Panc1 (cell line): ENCODE measurements around the gene UBASH3A.

Experiments
- CTCF ChIP-seq: fragments of 450-650 bp; IDR thresholded peaks from 2 replicates; pipeline ENCODE4 v1.5.1; 2017; ENCODE audit warnings: mild to moderate bottlenecking
- POLR2AphosphoS5 ChIP-seq: IDR thresholded peaks from 2 replicates; pipeline ENCODE4 v1.6.1; 2012; ENCODE audit warnings: mild to moderate bottlenecking, low read depth, low read length, moderate library complexity
- SIN3A ChIP-seq: IDR thresholded peaks from 2 replicates; pipeline ENCODE4 v1.6.1; 2012; ENCODE audit warnings: low read depth, mild to moderate bottlenecking, low read length, moderate library complexity, borderline replicate concordance; ENCODE audit not compliant: insufficient read depth
- TCF7L2 ChIP-seq: IDR thresholded peaks from 2 replicates; pipeline ENCODE4 v1.6.1; 2011; ENCODE audit warnings: mild to moderate bottlenecking, low read depth, low read length, inconsistent platforms
- TF ChIP-seq, protein P1 (sequence below), 2 experiments: IDR thresholded peaks; 2 replicates each; pipeline ENCODE4 v1.6.1; 2011 to 2012; ENCODE audit warnings: low read depth in 2 of 2, control low read depth in 1 of 2, low read length in 1 of 2, mild to moderate bottlenecking in 1 of 2, moderate library complexity in 1 of 2; ENCODE audit not compliant: insufficient read depth in 1 of 2

DNA sequence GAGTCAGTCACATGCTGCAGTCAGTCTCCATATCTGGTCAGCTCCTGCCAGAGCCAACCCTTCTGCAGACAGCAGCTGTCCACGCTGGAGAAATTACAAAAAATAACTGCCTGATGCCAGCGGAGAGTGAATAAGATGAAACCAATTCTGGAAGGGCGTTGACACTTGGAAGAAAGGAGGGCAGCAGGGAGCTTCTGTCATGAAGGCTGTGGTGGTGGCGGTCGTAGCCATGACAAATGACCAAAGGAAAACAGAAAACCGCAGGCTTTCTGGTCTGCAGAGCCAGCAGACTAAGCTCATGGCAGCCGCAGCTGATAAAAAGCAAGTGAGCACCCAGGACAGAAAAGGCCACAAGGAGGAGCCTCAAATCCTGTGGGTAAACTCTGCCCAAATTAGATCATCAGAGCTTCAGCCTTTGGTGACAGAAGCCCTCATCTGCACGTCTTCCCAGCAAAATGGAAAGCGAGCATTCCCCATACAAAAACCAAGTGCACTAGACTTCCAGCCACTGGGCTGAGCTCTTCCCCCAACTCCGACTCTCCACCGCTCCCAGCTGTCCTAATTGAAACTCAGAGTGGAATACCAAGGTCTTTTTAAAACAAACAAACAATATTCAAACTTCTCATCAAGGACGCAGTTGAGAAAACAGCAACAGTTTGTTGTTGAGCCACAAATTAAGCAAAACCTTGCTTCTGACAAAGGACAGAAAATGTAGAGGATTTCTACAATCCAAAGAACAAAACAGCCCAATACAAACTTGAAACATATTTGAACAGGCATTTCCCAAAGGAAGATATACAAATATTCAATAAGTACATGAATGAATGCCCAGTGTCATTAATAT, 63.7 kb downstream of the UBASH3A start:
- TF ChIP-seq CTCF: no peak
- no peak for TF ChIP-seq POLR2AphosphoS5
- TF ChIP-seq SIN3A: no peak
- TF ChIP-seq, protein P1, sequence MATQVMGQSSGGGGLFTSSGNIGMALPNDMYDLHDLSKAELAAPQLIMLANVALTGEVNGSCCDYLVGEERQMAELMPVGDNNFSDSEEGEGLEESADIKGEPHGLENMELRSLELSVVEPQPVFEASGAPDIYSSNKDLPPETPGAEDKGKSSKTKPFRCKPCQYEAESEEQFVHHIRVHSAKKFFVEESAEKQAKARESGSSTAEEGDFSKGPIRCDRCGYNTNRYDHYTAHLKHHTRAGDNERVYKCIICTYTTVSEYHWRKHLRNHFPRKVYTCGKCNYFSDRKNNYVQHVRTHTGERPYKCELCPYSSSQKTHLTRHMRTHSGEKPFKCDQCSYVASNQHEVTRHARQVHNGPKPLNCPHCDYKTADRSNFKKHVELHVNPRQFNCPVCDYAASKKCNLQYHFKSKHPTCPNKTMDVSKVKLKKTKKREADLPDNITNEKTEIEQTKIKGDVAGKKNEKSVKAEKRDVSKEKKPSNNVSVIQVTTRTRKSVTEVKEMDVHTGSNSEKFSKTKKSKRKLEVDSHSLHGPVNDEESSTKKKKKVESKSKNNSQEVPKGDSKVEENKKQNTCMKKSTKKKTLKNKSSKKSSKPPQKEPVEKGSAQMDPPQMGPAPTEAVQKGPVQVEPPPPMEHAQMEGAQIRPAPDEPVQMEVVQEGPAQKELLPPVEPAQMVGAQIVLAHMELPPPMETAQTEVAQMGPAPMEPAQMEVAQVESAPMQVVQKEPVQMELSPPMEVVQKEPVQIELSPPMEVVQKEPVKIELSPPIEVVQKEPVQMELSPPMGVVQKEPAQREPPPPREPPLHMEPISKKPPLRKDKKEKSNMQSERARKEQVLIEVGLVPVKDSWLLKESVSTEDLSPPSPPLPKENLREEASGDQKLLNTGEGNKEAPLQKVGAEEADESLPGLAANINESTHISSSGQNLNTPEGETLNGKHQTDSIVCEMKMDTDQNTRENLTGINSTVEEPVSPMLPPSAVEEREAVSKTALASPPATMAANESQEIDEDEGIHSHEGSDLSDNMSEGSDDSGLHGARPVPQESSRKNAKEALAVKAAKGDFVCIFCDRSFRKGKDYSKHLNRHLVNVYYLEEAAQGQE (IDR thresholded peaks at IDR 0.05; ENCODE audit: insufficient read depth in 1 of 2, low read depth in 2 of 2, low read length in 1 of 2): no peak
- TF ChIP-seq TCF7L2: no peak
